ENCODE results near the gene CMSS1.

Gene CMSS1

DNA sequence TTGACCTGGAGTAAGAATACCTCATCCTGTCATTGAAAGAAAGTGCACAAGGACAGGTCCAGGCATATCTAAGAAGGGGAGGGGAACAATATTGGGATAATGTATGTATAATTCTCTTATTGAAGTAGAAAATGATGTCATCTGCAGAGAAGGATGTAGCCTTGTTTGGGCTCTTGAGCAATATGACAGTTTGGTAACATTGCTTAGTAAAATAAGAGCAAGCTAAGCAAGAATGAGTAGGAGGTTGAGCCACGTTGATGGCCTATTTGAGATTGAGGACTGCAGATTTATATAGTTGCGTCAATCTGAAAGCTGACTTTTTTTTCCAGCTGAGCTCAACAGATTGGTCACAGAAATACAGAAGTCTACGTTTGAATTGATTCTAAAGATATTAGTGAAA, 151.5 kb downstream of the CMSS1 start:
- no peak overlapping the region for H3K27ac ChIP-seq

DNA sequence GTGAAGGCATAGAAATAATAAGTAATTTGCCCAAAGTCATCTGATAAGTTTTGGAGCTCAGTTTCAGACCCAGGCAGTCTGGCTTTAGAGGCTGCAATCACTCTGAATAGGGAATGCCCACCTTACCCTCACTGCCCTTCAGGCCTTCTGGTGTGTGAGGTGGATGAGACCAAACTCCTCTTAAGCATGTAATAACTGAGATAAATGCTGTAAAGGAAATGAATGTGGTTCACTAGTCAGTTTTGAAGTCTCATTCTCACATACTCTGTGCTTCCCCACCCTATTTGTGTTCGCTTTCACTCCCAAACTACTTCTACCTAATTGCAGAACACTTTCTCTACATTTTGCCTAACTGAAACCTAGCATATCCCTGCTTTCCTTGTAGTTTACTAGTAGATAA, 152.5 kb downstream of the CMSS1 start:
- TF ChIP-seq, protein P1, sequence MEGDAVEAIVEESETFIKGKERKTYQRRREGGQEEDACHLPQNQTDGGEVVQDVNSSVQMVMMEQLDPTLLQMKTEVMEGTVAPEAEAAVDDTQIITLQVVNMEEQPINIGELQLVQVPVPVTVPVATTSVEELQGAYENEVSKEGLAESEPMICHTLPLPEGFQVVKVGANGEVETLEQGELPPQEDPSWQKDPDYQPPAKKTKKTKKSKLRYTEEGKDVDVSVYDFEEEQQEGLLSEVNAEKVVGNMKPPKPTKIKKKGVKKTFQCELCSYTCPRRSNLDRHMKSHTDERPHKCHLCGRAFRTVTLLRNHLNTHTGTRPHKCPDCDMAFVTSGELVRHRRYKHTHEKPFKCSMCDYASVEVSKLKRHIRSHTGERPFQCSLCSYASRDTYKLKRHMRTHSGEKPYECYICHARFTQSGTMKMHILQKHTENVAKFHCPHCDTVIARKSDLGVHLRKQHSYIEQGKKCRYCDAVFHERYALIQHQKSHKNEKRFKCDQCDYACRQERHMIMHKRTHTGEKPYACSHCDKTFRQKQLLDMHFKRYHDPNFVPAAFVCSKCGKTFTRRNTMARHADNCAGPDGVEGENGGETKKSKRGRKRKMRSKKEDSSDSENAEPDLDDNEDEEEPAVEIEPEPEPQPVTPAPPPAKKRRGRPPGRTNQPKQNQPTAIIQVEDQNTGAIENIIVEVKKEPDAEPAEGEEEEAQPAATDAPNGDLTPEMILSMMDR (conservative IDR thresholded peaks at IDR 0.05), result no peak
- no peak overlapping the region for H3K27ac ChIP-seq

More for the DNA sequence above, 151.5 kb downstream of the CMSS1 start:
- TF ChIP-seq, protein P1 (conservative IDR thresholded peaks at IDR 0.05), result no peak

GRCh38 chr3:99971761-99972160, 154.1 kb downstream of the CMSS1 start:
- TF ChIP-seq, protein P1 (conservative IDR thresholded peaks at IDR 0.05), result no peak
- no peak overlapping the region for H3K27ac ChIP-seq

DNA sequence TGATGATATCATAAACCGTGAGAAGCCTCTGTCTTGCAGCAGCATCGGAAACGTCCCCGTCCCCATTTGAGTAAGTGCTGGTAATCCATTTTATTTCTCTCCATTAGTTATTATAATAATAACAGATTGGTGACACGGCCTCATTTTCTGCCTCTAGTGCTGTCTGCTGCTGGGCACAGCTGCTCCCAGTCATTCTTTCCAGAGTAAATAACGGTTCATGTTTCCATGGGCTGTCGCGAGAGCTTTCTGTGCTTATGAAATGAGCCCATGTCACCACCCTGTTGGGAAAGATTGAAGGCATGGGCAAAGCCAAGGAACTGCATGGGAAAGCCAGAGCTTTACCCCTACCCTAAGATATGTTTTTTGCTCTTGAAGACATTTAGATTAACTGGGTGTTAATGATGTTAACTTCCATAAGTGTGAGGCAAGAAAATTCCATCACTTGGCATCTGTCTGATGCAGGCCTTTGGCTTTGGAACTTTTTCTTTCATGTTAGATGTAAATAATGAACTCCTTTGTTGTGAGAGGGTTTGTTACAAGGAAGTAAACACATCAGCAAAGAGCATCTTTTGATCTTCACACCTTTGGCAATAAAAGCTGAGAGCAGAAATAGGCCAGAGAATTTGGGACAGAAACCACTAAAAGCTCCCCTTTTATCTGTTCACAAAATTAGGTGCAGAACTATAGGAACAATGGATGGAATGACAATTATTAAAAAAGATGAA, 154.9 kb downstream of the CMSS1 start:
- TF ChIP-seq, protein P1 (conservative IDR thresholded peaks at IDR 0.05), result no peak
- no peak overlapping the region for H3K27ac ChIP-seq

GRCh38 chr3:99974989-99975388, 157.3 kb downstream of the CMSS1 start:
- TF ChIP-seq, protein P1 (conservative IDR thresholded peaks at IDR 0.05), result no peak
- no peak overlapping the region for H3K27ac ChIP-seq

- TF ChIP-seq, protein P1 (conservative IDR thresholded peaks at IDR 0.05), result no peak
- H3K27ac ChIP-seq, result no peak overlapping the region
Observed at GRCh38 chr3:99976584-99976983, 158.9 kb downstream of the CMSS1 start.

- TF ChIP-seq, protein P1 (conservative IDR thresholded peaks at IDR 0.05), result no peak
- no peak overlapping the region for H3K27ac ChIP-seq
Observed at GRCh38 chr3:99978221-99978620, 160.6 kb downstream of the CMSS1 start.
